HG03469 (cell line): ENCODE measurements around the gene LIMD2.

Experiments used
- ATAC-seq: cut with Tn5 transposase; IDR thresholded peaks from one replicate; pipeline ENCODE4 v1.9.1; 2021; ENCODE audit warnings: mild to moderate bottlenecking, moderate library complexity, moderate number of reproducible peaks; ENCODE audit not compliant: unreplicated experiment

LIMD2 gene

GRCh38 chr17:63701868-63702720 is 2.2 kb upstream of the LIMD2 start:
- ATAC-seq, result no peak

GRCh38 chr17:63701456-63701820 is 1.5 kb upstream of the LIMD2 start:
- no peak for ATAC-seq

GRCh38 chr17:63700528-63701455 is 867 bp upstream of the LIMD2 start:
- ATAC-seq, result no peak

- no peak for ATAC-seq
These were observed 863 bp downstream of the LIMD2 start for GRCh38 chr17:63698886-63699637.

GRCh38 chr17:63698381-63698885 is 1.5 kb downstream of the LIMD2 start:
- no peak for ATAC-seq

- ATAC-seq, result no peak
These were observed 2.3 kb downstream of the LIMD2 start for GRCh38 chr17:63697341-63698286.

GRCh38 chr17:63696381-63696961 is 3.5 kb downstream of the LIMD2 start:
- ATAC-seq, result no peak

- no peak for ATAC-seq
These were observed 4.0 kb downstream of the LIMD2 start for GRCh38 chr17:63695889-63696288.

- ATAC-seq, result no peak
These were observed 4.8 kb downstream of the LIMD2 start for GRCh38 chr17:63694950-63695773.

- no peak for ATAC-seq
These were observed 5.5 kb downstream of the LIMD2 start for GRCh38 chr17:63694229-63694949.

- no peak for ATAC-seq
These were observed 6.4 kb downstream of the LIMD2 start for GRCh38 chr17:63693411-63694113.

GRCh38 chr17:63692195-63692816 is 7.6 kb downstream of the LIMD2 start:
- no peak for ATAC-seq

- no peak for ATAC-seq
These were observed 10.4 kb downstream of the LIMD2 start for GRCh38 chr17:63689479-63689878.

- no peak for ATAC-seq
These were observed 11.4 kb downstream of the LIMD2 start for GRCh38 chr17:63688396-63689020.

- no peak for ATAC-seq
These were observed 13.7 kb downstream of the LIMD2 start for GRCh38 chr17:63686138-63686685.

GRCh38 chr17:63685578-63685977 is 14.3 kb downstream of the LIMD2 start:
- no peak for ATAC-seq
